Chondrocyte (in vitro differentiated cells): Measurements from ENCODE around the gene SOS1. TPM values are rescaled to one million over a fixed set of nuclear protein-coding genes. Genes with fewer than 3 reads are reported as not detected.
"Not testable (repeated sequence)": the region's sequence is repeated elsewhere in the genome, so short reads cannot be mapped to it uniquely, and the experiment has no call there.

ENCODE experiments used
- DNase-seq: peaks from one replicate; pipeline ENCODE4 v3.0.0; 2021; ENCODE audit warnings: mixed read lengths, low spot score
- H3K27ac Mint-ChIP-seq: one replicate; pipeline ENCODE4 v1.8.0; 2021; ENCODE audit warnings: mild to moderate bottlenecking, moderate library complexity, mixed read lengths; ENCODE audit not compliant: unreplicated experiment
- H3K27me3 Mint-ChIP-seq: 2 replicates; pipeline ENCODE4 v1.8.0; 2021; ENCODE audit warnings: low read depth, mixed read lengths
- H3K36me3 Mint-ChIP-seq: 2 replicates; pipeline ENCODE4 v1.8.0; 2021; ENCODE audit warnings: low read depth, mixed read lengths
- H3K4me1 Mint-ChIP-seq: 2 replicates; pipeline ENCODE4 v1.8.0; 2021; ENCODE audit warnings: low read depth, mild to moderate bottlenecking, mixed read lengths
- H3K4me3 Mint-ChIP-seq: one replicate; pipeline ENCODE4 v1.8.0; 2021; ENCODE audit warnings: mild to moderate bottlenecking, moderate library complexity, mixed read lengths; ENCODE audit not compliant: unreplicated experiment
- H3K9me3 Mint-ChIP-seq: 2 replicates; pipeline ENCODE4 v1.8.0; 2021; ENCODE audit warnings: low read depth, mixed read lengths
- CTCF ChIP-seq: fragments of 200-600 bp; sonication (generic); IDR thresholded peaks from 2 replicates; pipeline ENCODE4 v1.5.0; 2021; ENCODE audit warnings: antibody characterized with exemption, mild to moderate bottlenecking, moderate library complexity
- total RNA-seq: library from RNA; stranded (reverse); gene quantifications from 3 replicates; pipeline ENCODE4 v1.2.1, GENCODE V29; 2021

The SOS1 gene
- total RNA-seq, 1 donor from 2014 or later, result 37.2 TPM

- no peak for TF ChIP-seq CTCF
- H3K4me1 Mint-ChIP-seq, result peaks cover 17% of the 10 kb centered on the region
- H3K36me3 Mint-ChIP-seq, result no peaks in the 10 kb centered on the region
- H3K27ac Mint-ChIP-seq, result no peak overlapping the region
- no peak for DNase-seq
- H3K27me3 Mint-ChIP-seq, result no peaks in the 10 kb centered on the region
- no peaks in the 10 kb centered on the region for H3K9me3 Mint-ChIP-seq
- H3K4me3 Mint-ChIP-seq, result no peak overlapping the region
Observed at GRCh38 chr2:39142904-39143605, 22.2 kb upstream of the SOS1 start.

DNA sequence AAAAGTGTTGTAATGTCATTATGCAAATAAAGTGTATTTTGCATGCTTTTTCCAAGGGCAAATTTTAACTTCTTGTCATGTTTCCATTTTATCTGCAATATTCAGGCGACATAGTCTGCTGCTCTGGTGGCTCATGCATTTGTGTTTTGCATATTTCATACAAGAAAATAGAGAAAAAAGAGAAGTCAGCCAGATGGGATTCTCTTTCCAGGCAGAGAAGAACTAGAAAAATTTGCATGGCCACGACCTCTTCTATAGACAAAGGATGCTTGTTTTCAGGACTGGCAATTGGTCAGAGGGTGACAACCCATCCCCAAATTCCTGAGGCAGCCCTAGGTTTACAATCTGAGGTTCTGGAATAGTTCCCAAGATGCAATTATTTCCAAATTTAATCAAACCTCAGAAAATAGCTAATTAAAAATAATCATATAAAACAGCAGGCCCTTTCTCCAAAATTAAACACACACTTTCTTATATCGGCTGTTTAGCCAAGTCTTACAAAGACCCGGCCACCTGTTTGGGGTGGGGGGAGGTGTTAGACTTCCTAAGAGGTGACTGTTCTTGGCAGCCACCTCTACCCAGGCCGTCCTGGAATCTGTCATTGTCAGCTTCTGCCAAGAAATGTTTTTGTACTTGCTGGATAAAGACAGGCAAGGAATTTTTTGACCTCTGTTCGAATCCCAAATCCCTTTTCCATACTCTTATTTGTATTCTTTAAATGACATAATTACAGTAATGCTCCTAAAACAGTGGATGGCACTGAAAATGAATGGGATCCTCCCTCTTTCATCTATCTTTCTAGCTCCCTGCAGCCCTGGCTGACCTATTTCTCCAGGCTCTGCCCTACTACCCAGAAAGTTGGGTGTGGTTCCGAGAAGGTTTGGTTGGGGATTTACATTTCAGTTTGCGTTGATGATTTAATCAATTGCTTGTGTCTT is 20.8 kb upstream of the SOS1 start:
- peaks cover 17% of the 10 kb centered on the region for H3K4me1 Mint-ChIP-seq
- H3K9me3 Mint-ChIP-seq, result no peaks in the 10 kb centered on the region
- DNase-seq, result no peak
- H3K4me3 Mint-ChIP-seq, result no peak overlapping the region
- H3K27me3 Mint-ChIP-seq, result no peaks in the 10 kb centered on the region
- no peak overlapping the region for H3K27ac Mint-ChIP-seq
- no peak for TF ChIP-seq CTCF
- no peaks in the 10 kb centered on the region for H3K36me3 Mint-ChIP-seq

DNA sequence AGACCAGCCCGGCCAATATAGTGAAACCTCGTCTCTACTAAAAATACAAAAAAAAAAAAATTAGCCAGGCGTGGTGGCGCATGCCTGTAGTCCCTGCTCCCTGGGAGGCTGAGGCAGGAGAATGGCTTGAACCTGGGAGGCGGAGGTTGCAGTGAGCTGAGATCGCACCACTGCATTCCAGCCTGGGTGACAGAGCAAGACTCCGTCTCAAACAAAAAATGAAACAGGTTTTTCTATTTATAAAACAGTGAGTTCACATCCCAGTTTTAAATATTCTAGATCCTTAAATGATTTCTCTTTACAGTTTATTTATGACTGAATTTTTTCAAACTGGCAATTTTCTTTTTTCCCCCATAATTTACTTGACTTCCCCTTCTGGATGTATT is 20.1 kb upstream of the SOS1 start:
- H3K9me3 Mint-ChIP-seq, H3K27me3 Mint-ChIP-seq, DNase-seq, H3K36me3 Mint-ChIP-seq, H3K27ac Mint-ChIP-seq, H3K4me3 Mint-ChIP-seq: not testable (repeated sequence)
- peaks cover 17% of the 10 kb centered on the region for H3K4me1 Mint-ChIP-seq

- no peak for DNase-seq
- no peaks in the 10 kb centered on the region for H3K9me3 Mint-ChIP-seq
- H3K36me3 Mint-ChIP-seq, result no peaks in the 10 kb centered on the region
- no peak overlapping the region for H3K27ac Mint-ChIP-seq
- no peak overlapping the region for H3K4me3 Mint-ChIP-seq
- no peak for TF ChIP-seq CTCF
- peaks cover 17% of the 10 kb centered on the region for H3K4me1 Mint-ChIP-seq
- H3K27me3 Mint-ChIP-seq, result no peaks in the 10 kb centered on the region
Observed at GRCh38 chr2:39140322-39140847, 19.5 kb upstream of the SOS1 start.

DNA sequence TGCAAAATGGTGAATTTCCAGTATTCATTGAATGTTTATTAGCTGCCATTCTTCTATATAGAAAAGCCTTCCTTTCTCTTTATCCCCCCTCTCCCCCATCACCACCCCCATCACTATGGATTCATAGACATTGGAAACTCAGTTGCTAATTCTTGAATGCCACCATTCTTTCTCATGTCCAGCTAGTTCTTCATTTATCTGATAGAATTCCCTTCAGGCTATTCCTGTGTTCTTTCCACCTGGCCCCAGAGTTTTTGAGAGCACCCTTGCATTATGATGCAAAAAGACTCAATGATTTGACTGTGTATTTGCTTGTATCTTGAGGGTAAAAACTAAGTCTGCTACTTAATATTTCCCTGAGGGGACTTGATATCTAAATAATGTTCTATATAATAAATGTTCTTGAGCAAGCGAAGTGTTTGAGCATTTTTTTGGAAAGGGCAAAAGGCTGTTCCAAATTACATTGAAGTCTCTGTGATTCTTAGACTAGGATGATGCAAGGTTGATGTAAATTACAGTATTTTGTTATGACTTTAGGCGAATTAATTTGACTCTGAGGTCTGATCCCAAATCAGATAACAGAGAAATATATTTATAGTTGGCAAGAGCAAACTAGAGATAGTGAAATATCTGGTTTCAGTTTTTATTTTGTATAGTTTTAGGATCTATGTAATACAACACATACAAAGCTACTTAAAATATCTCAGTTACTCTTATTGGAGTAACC is 18.8 kb upstream of the SOS1 start:
- H3K27me3 Mint-ChIP-seq, result no peaks in the 10 kb centered on the region
- no peak for DNase-seq

More for the DNA sequence above, 18.8 kb upstream of the SOS1 start:
- Mint-ChIP-seq H3K36me3 (no peaks in the 10 kb centered on the region), H3K4me1 (peaks cover 17% of the 10 kb centered on the region), H3K9me3 (no peaks in the 10 kb centered on the region), H3K4me3 (no peak overlapping the region), H3K27ac (peak overlapping the region; percentile 10)
- TF ChIP-seq CTCF, result no peak
